HepG2 (cell line): Measurements from ENCODE around the gene ADPRHL1. TPM values are rescaled to one million over a fixed set of nuclear protein-coding genes. Genes with fewer than 3 reads are reported as not detected.

ENCODE experiments used
- ATAC-seq: fragments of 200-7000 bp; cut with Tn5 transposase; 3 replicates; pipeline ENCODE4 v1.9.1; 2020; ENCODE audit warnings: mild to moderate bottlenecking, moderate library complexity
- BruUV-seq: library from RNA; stranded (reverse); fragments of 400-500 nt; replicated peaks from 2 replicates; lab custom pipeline; 2021; lab: Mats Ljungman, UMichigan
- CTCF ChIA-PET: fragments of 300-600 bp; formaldehyde crosslinking; extraction: SDS; loops from one replicate; lab custom pipeline; 2021; ENCODE audit warnings: low total read pairs, inconsistent platforms, low intra/inter-chr PET ratio; lab: Yijun Ruan, JAX
- POLR2A ChIA-PET: fragments of 350-600 bp; sonication (Branson Sonifier 250); formaldehyde crosslinking; loops from one replicate; lab custom pipeline; 2020; ENCODE audit warnings: antibody characterized with exemption, inconsistent platforms; lab: Yijun Ruan, JAX
- DNase-seq: peaks from one replicate; pipeline ENCODE4 v3.0.0-alpha.2; 2015; ENCODE audit warnings: low spot score
- FAIRE-seq: peaks from 3 replicates; lab custom pipeline; 2011; peaks lifted over from hg19 to GRCh38; lab: Jason Lieb, UNC
- H2AFZ ChIP-seq: one replicate; pipeline ENCODE4 v1.6.1; 2011; ENCODE audit warnings: low read length, inconsistent platforms
- H3K27ac ChIP-seq: fragments of 300-600 bp; 3 replicates; pipeline ENCODE4 v1.8.0; 2011; ENCODE audit warnings: mixed run types, mild to moderate bottlenecking, mixed read lengths, low read length, inconsistent platforms; ENCODE audit not compliant: insufficient read depth; ENCODE audit errors: extremely low read length
- H3K27me3 ChIP-seq, 2 experiments: fragments of 200-600 bp in 1 of 2; 2 replicates in 1 of 2; 3 replicates in 1 of 2; pipeline versions ENCODE4 v1.6.0 to v1.8.0; 2011; ENCODE audit warnings: low read length in 2 of 2, mild to moderate bottlenecking in 2 of 2, moderate library complexity in 2 of 2, inconsistent platforms in 1 of 2; ENCODE audit not compliant: insufficient read depth in 2 of 2, control insufficient read depth in 1 of 2
- H3K36me3 ChIP-seq, 2 experiments: fragments of 200-600 bp in 1 of 2; replicated peaks in 1 of 2; 2 replicates in 1 of 2; 3 replicates in 1 of 2; pipeline versions ENCODE4 v1.5.1 to v1.8.0; 2011; ENCODE audit warnings: low read length in 2 of 2, inconsistent platforms in 1 of 2; ENCODE audit not compliant: insufficient read depth in 2 of 2, control insufficient read depth in 1 of 2
- H3K4me1 ChIP-seq: 2 replicates; pipeline ENCODE4 v1.5.1; 2012; ENCODE audit warnings: low read length, inconsistent platforms; ENCODE audit not compliant: insufficient read depth
- H3K4me2 ChIP-seq: 2 replicates; pipeline ENCODE4 v1.6.0; 2011; ENCODE audit warnings: low read depth, low read length, inconsistent platforms
- H3K4me3 ChIP-seq, 3 experiments: fragments of 200-600 bp in 1 of 3; sonication (generic), shearing (Covaris generic) in 1 of 3; replicated peaks in 1 of 3; 2 replicates each; pipeline ENCODE4 v1.5.1; 2011 to 2016; ENCODE audit warnings: low read length in 3 of 3, inconsistent platforms in 2 of 3, low read depth in 2 of 3, mild to moderate bottlenecking in 2 of 3, control low read depth in 1 of 3, mixed read lengths in 1 of 3; ENCODE audit not compliant: insufficient read depth in 1 of 3
- H3K79me2 ChIP-seq: one replicate; pipeline ENCODE4 v1.6.1; 2011; ENCODE audit warnings: low read length, inconsistent platforms; ENCODE audit not compliant: insufficient read depth
- H3K9ac ChIP-seq: 2 replicates; pipeline ENCODE4 v1.6.0; 2011; ENCODE audit warnings: mild to moderate bottlenecking, low read depth, low read length, inconsistent platforms; ENCODE audit not compliant: insufficient read depth
- H3K9me3 ChIP-seq: 2 replicates; pipeline ENCODE4 v1.5.1; 2012; ENCODE audit warnings: mild to moderate bottlenecking, low read length
- H4K20me1 ChIP-seq: 2 replicates; pipeline ENCODE4 v1.6.0; 2011; ENCODE audit warnings: inconsistent platforms, mild to moderate bottlenecking, low read length, moderate library complexity; ENCODE audit not compliant: insufficient read depth
- CEBPG ChIP-seq: IDR thresholded peaks from 2 replicates; pipeline ENCODE4 v1.6.1; 2016
- CREM ChIP-seq, 2 experiments: sonication (generic) in 1 of 2; formaldehyde crosslinking in 1 of 2; IDR thresholded peaks; 2 replicates each; pipeline versions ENCODE4 v1.4.0 to v1.6.1; 2016 to 2020; ENCODE audit warnings: antibody characterized with exemption in 1 of 2, mild to moderate bottlenecking in 1 of 2, missing genetic modification reagents in 1 of 2
- MTA1 ChIP-seq: sonication (generic); formaldehyde crosslinking; IDR thresholded peaks from 2 replicates; pipeline ENCODE4 v1.4.0; 2020; ENCODE audit warnings: missing genetic modification reagents, mild to moderate bottlenecking, borderline replicate concordance
- MXD3 ChIP-seq: IDR thresholded peaks from 2 replicates; pipeline ENCODE4 v1.6.1; 2016; ENCODE audit warnings: mild to moderate bottlenecking, missing biosample characterization, missing genetic modification reagents
- MXI1 ChIP-seq: IDR thresholded peaks from 3 replicates; pipeline ENCODE4 v1.6.1; 2012; ENCODE audit warnings: low read depth, low read length, inconsistent platforms, borderline replicate concordance
- NFATC3 ChIP-seq: sonication (generic); formaldehyde crosslinking; IDR thresholded peaks from 2 replicates; pipeline ENCODE4 v1.5.1; 2020; ENCODE audit warnings: mild to moderate bottlenecking, missing genetic modification reagents
- SP4 ChIP-seq: sonication (generic); formaldehyde crosslinking; IDR thresholded peaks from 2 replicates; pipeline ENCODE4 v1.8.1; 2023; ENCODE audit warnings: mild to moderate bottlenecking, missing genetic modification reagents
- TBL1XR1 ChIP-seq: fragments of 150-350 bp; IDR thresholded peaks from 2 replicates; pipeline ENCODE4 v1.6.1; 2014; ENCODE audit warnings: borderline replicate concordance, low read length; ENCODE audit not compliant: partially characterized antibody
- ZBTB10 ChIP-seq: sonication (generic); formaldehyde crosslinking; IDR thresholded peaks from 2 replicates; pipeline ENCODE4 v1.4.0; 2020; ENCODE audit warnings: missing genetic modification reagents, borderline replicate concordance
- ZFX ChIP-seq: sonication (generic); formaldehyde crosslinking; IDR thresholded peaks from 2 replicates; pipeline ENCODE4 v1.4.0; 2020; ENCODE audit warnings: mild to moderate bottlenecking, low read depth, missing genetic modification reagents, moderate library complexity
- ZFY ChIP-seq: sonication (generic); formaldehyde crosslinking; IDR thresholded peaks from 2 replicates; pipeline ENCODE4 v1.4.0; 2020; ENCODE audit warnings: missing genetic modification reagents
- ZNF275 ChIP-seq: sonication (generic); formaldehyde crosslinking; IDR thresholded peaks from 2 replicates; pipeline ENCODE4 v1.8.0; 2022; ENCODE audit warnings: missing genetic modification reagents, mild to moderate bottlenecking, inconsistent platforms, borderline replicate concordance
- ZNF550 ChIP-seq: sonication (generic); formaldehyde crosslinking; IDR thresholded peaks from 2 replicates; pipeline ENCODE4 v1.4.0; 2020; ENCODE audit warnings: mild to moderate bottlenecking, missing genetic modification reagents, borderline replicate concordance
- ZNF552 ChIP-seq: sonication (generic); formaldehyde crosslinking; IDR thresholded peaks from 2 replicates; pipeline ENCODE4 v1.9.0; 2022; ENCODE audit warnings: missing genetic modification reagents, mild to moderate bottlenecking, borderline replicate concordance
- ZNF740 ChIP-seq: sonication (generic); formaldehyde crosslinking; IDR thresholded peaks from 2 replicates; pipeline ENCODE4 v1.4.0; 2020; ENCODE audit warnings: missing genetic modification reagents
- ZSCAN29 ChIP-seq: sonication (generic); formaldehyde crosslinking; conservative IDR thresholded peaks from 2 replicates; pipeline ENCODE4 v1.4.0; 2020; ENCODE audit warnings: mild to moderate bottlenecking, missing genetic modification reagents
- WGBS: methylation state at CpG from one replicate; pipeline ENCODE4 v1.1.6; 2017; ENCODE audit warnings: low lambda C conversion rate; 5-methylcytosine and 5-hydroxymethylcytosine counted together
- in situ Hi-C: cut with HindIII; loops from 2 replicates; pipeline ENCODE4 v1.10.0; 2017; ENCODE audit warnings: low pct_unique_long_range_greater_than_20kb; ENCODE audit not compliant: extremely low pct_ligation_motif_present
- intact Hi-C: fragments of 100-400 bp; cut with micrococcal nuclease; formaldehyde crosslinking; loops from one replicate; pipeline ENCODE4 v1.10.0; 2022; ENCODE audit not compliant: unreplicated experiment
- polyA plus RNA-seq, 8 experiments: library from polyadenylated mRNA; depleted of rRNA in 3 of 8; stranded (reverse) in 7 of 8; unstranded in 1 of 8; fragments of >200 nt; fragmentation: Illumina TruSeq in 4 of 8; extraction: Trizol in 4 of 8; gene quantifications; 2 replicates each; pipeline versions ENCODE4 v1.2.1 to v1.2.3, GENCODE V29; 2011 to 2016; ENCODE audit warnings: low read depth in 4 of 8, missing spikeins in 1 of 8, mixed read lengths in 1 of 8; ENCODE audit not compliant: insufficient read depth in 1 of 8
- total RNA-seq, 5 experiments: library from RNA; depleted of rRNA; stranded (reverse); fragments of >200 nt; fragmentation: Illumina TruSeq; extraction: Trizol; gene quantifications; 2 replicates each; pipeline ENCODE4 v1.2.3, GENCODE V29; 2016; ENCODE audit warnings: low read depth in 1 of 5

Gene ADPRHL1
- total and polyA plus RNA-seq, 2 of the 13 experiments (the other 11 are each of a cell fraction or from before 2014, with no cell fraction given): 0.34 to 0.40 TPM

- Histone ChIP-seq H3K27me3 (peaks cover 7 to 68% of the 10 kb centered on the region in 2 experiments), H3K36me3 (no peaks in the 10 kb centered on the region), H4K20me1 (no peaks in the 10 kb centered on the region), H3K4me1 (peaks cover under 1% of the 10 kb centered on the region; the same call in 1 of the 2 replicates), H2AFZ (no peak overlapping the region), H3K9ac (no peak overlapping the region), H3K4me3 (no peak overlapping the region), H3K27ac (no peak overlapping the region), H3K79me2 (no peaks in the 10 kb centered on the region), H3K9me3 (no peaks in the 10 kb centered on the region), H3K4me2 (no peak overlapping the region)
- 23% methylated on average over 17 of the region's 38 CpGs for WGBS
- no TSS peak for BruUV-seq
- DNase-seq (no peak), FAIRE-seq (no peak), ATAC-seq (no peak; the same call in 2 of the 3 replicates)
- POLR2A ChIA-PET: no interaction called here
- CTCF ChIA-PET: no interaction called here
- intact Hi-C loops: no loop called here
- in situ Hi-C loops: no loop called here
- no peak for TF ChIP-seq MXD3 (CRISPR knock-in tag)
- TF ChIP-seq MTA1: no peak
- TF ChIP-seq CREM (IDR thresholded peaks at IDR 0.05): no peak
- TF ChIP-seq CREM (CRISPR knock-in tag; IDR thresholded peaks at IDR 0.05): no peak
- no peak for TF ChIP-seq ZBTB10 (CRISPR knock-in tag)
- TF ChIP-seq MXI1: no peak
- no peak for TF ChIP-seq ZNF550 (CRISPR knock-in tag)
- no peak for TF ChIP-seq SP4
- no peak for TF ChIP-seq ZSCAN29 (CRISPR knock-in tag)
- no peak for TF ChIP-seq CEBPG
- TF ChIP-seq ZNF740 (CRISPR knock-in tag): no peak
- no peak for TF ChIP-seq NFATC3 (CRISPR knock-in tag)
- no peak for TF ChIP-seq ZFY (CRISPR knock-in tag)
- no peak for TF ChIP-seq TBL1XR1
- TF ChIP-seq ZNF275 (CRISPR knock-in tag): no peak
- no peak for TF ChIP-seq ZNF552 (CRISPR knock-in tag)
- no peak for TF ChIP-seq ZFX (CRISPR knock-in tag)
These were observed 32.3 kb downstream of the ADPRHL1 start for GRCh38 chr13:113420833-113421600.
